ENCODE data around the gene PLAGL1.

The PLAGL1 gene

DNA sequence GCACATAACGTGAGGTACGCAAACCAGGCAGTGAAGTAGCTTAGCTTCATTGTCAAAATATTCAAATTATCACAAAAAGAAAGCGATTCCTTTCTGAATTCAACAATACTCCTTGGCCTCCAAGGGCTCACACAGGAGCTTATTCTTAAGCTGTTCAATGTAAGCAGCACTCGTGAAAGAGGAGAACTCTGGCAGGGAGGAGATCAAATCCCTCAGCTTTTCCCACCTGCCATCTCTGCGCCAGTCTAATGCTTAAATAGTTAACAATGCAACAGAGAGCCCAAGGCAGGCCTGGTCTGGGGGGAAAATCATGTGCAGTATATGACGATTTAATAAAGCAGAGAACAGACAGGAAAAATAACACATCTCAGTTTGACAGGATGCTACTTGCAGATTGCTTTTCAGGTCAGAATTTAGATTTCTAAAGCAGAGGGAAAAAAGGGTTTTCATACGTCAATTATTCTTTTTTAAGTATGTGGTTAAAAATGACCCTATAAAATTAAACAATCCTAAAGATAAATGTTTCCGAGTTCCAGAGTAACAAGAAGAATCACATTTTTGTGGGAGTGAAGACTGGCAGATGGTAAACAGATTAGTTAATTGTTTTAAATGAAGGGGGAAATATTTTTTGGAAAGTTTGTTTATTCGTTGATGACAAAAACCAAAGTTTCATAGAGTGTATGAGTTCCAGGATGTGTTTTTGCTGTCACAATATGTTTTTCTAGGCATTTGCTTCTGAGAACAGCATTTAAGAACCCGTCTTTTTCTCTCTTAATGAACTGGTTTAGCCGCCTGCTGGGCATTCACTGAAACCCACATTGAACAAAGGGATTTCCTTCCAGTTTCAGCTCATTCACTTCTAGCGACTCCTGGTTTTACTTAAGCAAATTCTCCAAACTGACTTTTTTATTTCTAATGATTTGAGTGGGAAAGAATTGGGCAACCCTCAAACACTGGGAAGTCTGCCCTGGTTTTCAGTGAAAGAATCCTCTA lies 45.9 kb downstream of the PLAGL1 start:
- Histone ChIP-seq H3K9me2 (replicated peaks; ENCODE audit: low read depth, low read length) (no peaks in the 10 kb centered on the region), H3F3A (ENCODE audit: low read depth) (peaks cover 6% of the 10 kb centered on the region), H3K36me3 (ENCODE audit: insufficient read depth, low read length) (no peaks in the 10 kb centered on the region; the same call in 1 of the 2 replicates), H3K4me1 (ENCODE audit: insufficient read depth, low read length, poor library complexity, severe bottlenecking) (peaks cover 68% of the 10 kb centered on the region), H3K4me3 (ENCODE audit: low read length, poor library complexity, severe bottlenecking) (no peak overlapping the region), H2AFZ (ENCODE audit: low read length) (no peak overlapping the region), H3K4me2 (ENCODE audit: low read depth, low read length, poor library complexity, severe bottlenecking) (peak overlapping the region; percentile 67), H3K27me3 (ENCODE audit: insufficient read depth, low read length, poor library complexity, severe bottlenecking) (no peaks in the 10 kb centered on the region), H3K9ac (ENCODE audit: low read depth, low read length, poor library complexity, severe bottlenecking) (peak overlapping the region; percentile 27), H3K9me3 (ENCODE audit: insufficient read depth, low read depth, low read length) (no peaks in the 10 kb centered on the region), H4K20me1 (ENCODE audit: insufficient read depth, low read length, poor library complexity, severe bottlenecking) (no peaks in the 10 kb centered on the region), H3K79me2 (ENCODE audit: insufficient read depth, low read length) (no peaks in the 10 kb centered on the region)
- TF ChIP-seq EZH2phosphoT487 (IDR thresholded peaks at IDR 0.05; ENCODE audit: borderline replicate concordance): no peak
- TF ChIP-seq, protein P1, sequence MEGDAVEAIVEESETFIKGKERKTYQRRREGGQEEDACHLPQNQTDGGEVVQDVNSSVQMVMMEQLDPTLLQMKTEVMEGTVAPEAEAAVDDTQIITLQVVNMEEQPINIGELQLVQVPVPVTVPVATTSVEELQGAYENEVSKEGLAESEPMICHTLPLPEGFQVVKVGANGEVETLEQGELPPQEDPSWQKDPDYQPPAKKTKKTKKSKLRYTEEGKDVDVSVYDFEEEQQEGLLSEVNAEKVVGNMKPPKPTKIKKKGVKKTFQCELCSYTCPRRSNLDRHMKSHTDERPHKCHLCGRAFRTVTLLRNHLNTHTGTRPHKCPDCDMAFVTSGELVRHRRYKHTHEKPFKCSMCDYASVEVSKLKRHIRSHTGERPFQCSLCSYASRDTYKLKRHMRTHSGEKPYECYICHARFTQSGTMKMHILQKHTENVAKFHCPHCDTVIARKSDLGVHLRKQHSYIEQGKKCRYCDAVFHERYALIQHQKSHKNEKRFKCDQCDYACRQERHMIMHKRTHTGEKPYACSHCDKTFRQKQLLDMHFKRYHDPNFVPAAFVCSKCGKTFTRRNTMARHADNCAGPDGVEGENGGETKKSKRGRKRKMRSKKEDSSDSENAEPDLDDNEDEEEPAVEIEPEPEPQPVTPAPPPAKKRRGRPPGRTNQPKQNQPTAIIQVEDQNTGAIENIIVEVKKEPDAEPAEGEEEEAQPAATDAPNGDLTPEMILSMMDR (conservative IDR thresholded peaks at IDR 0.05; ENCODE audit: low read length): peak; percentile 48

DNA sequence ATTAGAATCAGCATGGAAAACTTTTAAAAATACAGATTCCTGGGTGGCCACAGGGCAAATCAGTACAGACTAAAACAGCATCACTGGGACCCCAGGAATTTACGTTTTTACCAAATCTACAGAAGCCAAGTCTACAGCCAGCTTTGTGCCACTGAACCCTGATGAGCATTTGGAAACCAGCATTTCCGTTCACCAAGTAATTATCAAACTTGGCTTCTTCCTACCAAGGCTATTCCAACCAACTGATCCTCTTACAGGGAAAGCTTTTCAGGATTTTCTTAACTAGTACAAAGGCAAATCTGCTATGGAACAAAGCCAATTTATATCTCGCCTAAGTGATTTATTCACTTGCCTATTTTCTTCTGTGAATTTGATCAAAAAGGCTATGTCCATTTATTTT lies 47.0 kb downstream of the PLAGL1 start:
- no peaks in the 10 kb centered on the region for H3K27me3 ChIP-seq (ENCODE audit: insufficient read depth, low read length, poor library complexity, severe bottlenecking)
- peaks cover 64% of the 10 kb centered on the region for H3K4me1 ChIP-seq (ENCODE audit: insufficient read depth, low read length, poor library complexity, severe bottlenecking)
- H3K4me3 ChIP-seq (ENCODE audit: low read length, poor library complexity, severe bottlenecking): no peak overlapping the region
- TF ChIP-seq, protein P1 (conservative IDR thresholded peaks at IDR 0.05; ENCODE audit: low read length): no peak
- TF ChIP-seq EZH2phosphoT487 (IDR thresholded peaks at IDR 0.05; ENCODE audit: borderline replicate concordance): no peak
- H4K20me1 ChIP-seq (ENCODE audit: insufficient read depth, low read length, poor library complexity, severe bottlenecking): no peaks in the 10 kb centered on the region
- no peaks in the 10 kb centered on the region for H3K9me2 ChIP-seq (replicated peaks; ENCODE audit: low read depth, low read length)
- peaks cover 6% of the 10 kb centered on the region for H3F3A ChIP-seq (ENCODE audit: low read depth)
- H3K9me3 ChIP-seq (ENCODE audit: insufficient read depth, low read depth, low read length): no peaks in the 10 kb centered on the region
- no peaks in the 10 kb centered on the region; the same call in 1 of the 2 replicates for H3K36me3 ChIP-seq (ENCODE audit: insufficient read depth, low read length)
- no peaks in the 10 kb centered on the region for H3K79me2 ChIP-seq (ENCODE audit: insufficient read depth, low read length)
- H3K4me2 ChIP-seq (ENCODE audit: low read depth, low read length, poor library complexity, severe bottlenecking): no peak overlapping the region
- H3K9ac ChIP-seq (ENCODE audit: low read depth, low read length, poor library complexity, severe bottlenecking): no peak overlapping the region
- H2AFZ ChIP-seq (ENCODE audit: low read length): no peak overlapping the region

DNA sequence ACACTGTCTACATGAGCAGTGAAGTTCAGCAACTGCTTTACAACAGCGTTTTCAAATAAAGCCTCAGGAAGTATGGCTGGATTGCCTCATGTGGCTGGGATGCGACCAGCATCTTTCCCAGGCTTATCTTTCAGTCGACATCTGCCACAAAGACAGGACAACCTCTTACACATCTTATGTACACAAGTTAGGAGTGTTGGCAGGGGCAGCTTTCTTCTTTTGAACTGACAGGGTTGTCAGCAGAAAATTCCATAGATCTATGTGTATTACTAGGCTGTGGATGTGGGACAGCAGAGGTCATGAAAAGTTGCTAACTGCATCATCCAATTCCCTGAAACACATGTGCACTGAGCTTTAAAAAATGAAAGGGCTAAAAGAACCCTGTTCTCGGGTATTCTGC lies 48.1 kb downstream of the PLAGL1 start:
- no peaks in the 10 kb centered on the region for H3K27me3 ChIP-seq (ENCODE audit: insufficient read depth, low read length, poor library complexity, severe bottlenecking)
- peaks cover 58% of the 10 kb centered on the region for H3K4me1 ChIP-seq (ENCODE audit: insufficient read depth, low read length, poor library complexity, severe bottlenecking)

More for the DNA sequence above, 48.1 kb downstream of the PLAGL1 start:
- Histone ChIP-seq H4K20me1 (ENCODE audit: insufficient read depth, low read length, poor library complexity, severe bottlenecking) (no peaks in the 10 kb centered on the region), H3K4me2 (ENCODE audit: low read depth, low read length, poor library complexity, severe bottlenecking) (no peak overlapping the region), H3F3A (ENCODE audit: low read depth) (peaks cover 4% of the 10 kb centered on the region), H3K36me3 (ENCODE audit: insufficient read depth, low read length) (no peaks in the 10 kb centered on the region; the same call in 1 of the 2 replicates), H2AFZ (ENCODE audit: low read length) (no peak overlapping the region), H3K4me3 (ENCODE audit: low read length, poor library complexity, severe bottlenecking) (no peak overlapping the region), H3K79me2 (ENCODE audit: insufficient read depth, low read length) (no peaks in the 10 kb centered on the region), H3K9ac (ENCODE audit: low read depth, low read length, poor library complexity, severe bottlenecking) (no peak overlapping the region), H3K9me2 (replicated peaks; ENCODE audit: low read depth, low read length) (no peaks in the 10 kb centered on the region), H3K9me3 (ENCODE audit: insufficient read depth, low read depth, low read length) (no peaks in the 10 kb centered on the region)
- TF ChIP-seq EZH2phosphoT487 (IDR thresholded peaks at IDR 0.05; ENCODE audit: borderline replicate concordance): no peak
- TF ChIP-seq, protein P1 (conservative IDR thresholded peaks at IDR 0.05; ENCODE audit: low read length): no peak

Data from Loucy (cell line).